GM04504 (cell line): Measurements from ENCODE around the gene C12orf60.

ENCODE experiments used
- DNase-seq: peaks from one replicate; pipeline ENCODE4 v3.0.0-alpha.2; 2012; ENCODE audit warnings: low read depth

C12orf60 gene

DNA sequence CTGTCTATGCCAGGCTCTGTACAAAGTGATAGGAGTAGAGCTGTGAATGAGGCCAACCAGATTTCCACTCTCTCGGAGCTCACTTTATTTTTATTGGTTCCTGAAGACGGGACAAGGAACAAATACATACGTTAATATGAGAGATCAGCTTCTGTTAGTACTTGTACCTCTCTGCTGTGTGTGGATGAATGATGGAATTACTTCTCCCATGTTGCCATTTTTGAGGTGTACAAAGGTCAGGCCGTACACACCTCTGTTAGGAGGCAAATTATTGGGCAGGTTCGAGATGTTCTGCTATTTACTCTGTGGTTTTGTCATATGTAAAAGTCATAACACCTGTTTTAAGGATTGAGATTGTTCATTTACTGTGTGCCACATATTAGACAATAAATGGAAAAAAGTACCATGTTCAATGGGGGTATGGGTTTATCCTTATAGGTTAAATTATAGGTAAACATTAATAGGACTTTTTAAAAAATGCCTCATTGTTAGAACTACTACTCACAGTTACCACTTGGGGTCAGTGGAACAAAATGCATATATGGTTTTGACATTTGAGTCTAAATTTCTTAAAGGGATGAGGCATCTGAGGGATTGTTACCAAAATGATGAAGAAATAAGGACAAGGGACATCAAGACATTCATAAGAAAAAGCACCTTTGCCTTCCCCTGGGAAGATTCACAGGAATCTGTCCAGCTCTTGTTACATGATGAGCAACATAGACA, 27.1 kb upstream of the C12orf60 start:
- DNase-seq, result no peak

DNA sequence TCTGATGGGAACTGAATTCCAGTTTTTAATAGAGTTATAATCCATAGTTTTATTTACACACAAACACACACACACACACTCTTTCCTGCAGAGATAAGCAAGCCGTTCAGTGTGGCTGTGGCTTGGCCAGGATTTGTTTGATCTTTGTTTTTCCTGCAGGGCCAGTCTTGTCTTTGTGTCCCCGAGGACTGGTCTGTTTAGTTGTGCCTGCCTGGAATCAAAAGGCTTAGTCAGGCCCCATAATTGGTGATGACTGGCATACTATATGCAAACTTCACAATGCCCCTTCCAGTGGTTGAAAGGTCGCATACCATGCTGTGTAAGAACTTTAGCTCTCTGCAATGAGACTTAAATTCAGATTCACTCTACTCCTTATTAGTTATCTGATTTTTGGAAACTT, 26.2 kb upstream of the C12orf60 start:
- DNase-seq, result no peak

- DNase-seq, result no peak
Measured at GRCh38 chr12:14779834-14780233, 23.6 kb upstream of the C12orf60 start.

GRCh38 chr12:14780859-14781258, 22.6 kb upstream of the C12orf60 start:
- no peak for DNase-seq

GRCh38 chr12:14781563-14781962, 21.9 kb upstream of the C12orf60 start:
- no peak for DNase-seq

DNA sequence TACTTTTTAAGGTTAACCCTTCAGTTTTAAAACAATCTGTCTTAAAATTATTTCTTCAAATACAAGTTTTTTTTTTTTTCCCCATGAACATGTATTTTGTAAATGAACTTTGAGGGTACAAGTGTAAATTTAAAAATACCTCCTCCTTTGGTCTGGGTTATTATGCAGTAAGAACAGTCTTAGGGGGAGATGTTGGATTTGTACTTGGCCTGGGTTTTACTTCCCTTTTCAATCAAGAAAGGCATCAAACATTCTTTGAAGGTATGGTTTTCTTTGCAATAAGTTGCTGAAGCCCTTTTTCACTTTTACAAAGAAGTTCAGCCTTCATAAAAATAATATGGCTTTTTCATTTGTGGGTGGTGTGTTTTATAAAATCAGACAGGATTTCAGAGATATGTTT, 20.7 kb upstream of the C12orf60 start:
- DNase-seq, result no peak

- DNase-seq, result no peak
Measured at GRCh38 chr12:14784471-14784870, 19.0 kb upstream of the C12orf60 start.

- DNase-seq, result no peak
Measured at GRCh38 chr12:14785568-14785967, 17.9 kb upstream of the C12orf60 start.

- no peak for DNase-seq
Measured at GRCh38 chr12:14795028-14795448, 8.4 kb upstream of the C12orf60 start.

DNA sequence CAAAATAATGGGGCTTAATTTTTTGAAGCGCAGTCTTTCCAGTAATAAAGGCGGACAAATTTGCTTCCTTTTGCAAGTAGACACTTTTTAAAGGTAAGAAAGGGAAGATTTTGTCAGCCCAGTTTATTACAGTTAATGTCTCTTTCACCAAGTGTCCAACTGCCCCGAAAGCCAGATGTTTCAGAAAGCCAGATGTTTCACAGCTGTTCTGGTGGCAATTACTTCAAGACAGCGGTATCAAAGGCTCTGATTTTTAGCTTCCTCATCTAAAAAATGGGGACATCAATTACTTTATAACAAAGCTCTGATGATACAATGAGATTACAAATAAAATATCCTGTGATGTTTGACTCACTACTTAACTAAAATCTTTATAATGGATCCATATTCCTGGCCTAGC, 1.2 kb upstream of the C12orf60 start:
- no peak for DNase-seq

GRCh38 chr12:14802721-14803010, 804 bp upstream of the C12orf60 start:
- DNase-seq, result no peak

DNA sequence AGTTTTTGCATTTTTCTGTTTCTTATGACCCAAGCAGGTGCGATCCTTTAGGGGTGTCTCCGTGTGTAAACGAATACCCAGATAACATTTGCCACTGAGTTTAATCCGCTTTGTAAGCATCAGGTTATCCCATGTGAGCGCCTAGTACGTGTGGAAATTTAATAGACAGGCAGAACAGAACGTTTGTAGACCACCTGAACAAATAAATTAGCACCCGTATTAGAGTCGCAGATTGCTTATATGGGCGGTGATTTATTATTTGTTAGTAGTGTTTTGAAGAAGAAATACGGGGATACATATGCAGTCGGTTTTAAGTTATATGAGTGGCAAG, 325 bp downstream of the C12orf60 start:
- no peak for DNase-seq

DNA sequence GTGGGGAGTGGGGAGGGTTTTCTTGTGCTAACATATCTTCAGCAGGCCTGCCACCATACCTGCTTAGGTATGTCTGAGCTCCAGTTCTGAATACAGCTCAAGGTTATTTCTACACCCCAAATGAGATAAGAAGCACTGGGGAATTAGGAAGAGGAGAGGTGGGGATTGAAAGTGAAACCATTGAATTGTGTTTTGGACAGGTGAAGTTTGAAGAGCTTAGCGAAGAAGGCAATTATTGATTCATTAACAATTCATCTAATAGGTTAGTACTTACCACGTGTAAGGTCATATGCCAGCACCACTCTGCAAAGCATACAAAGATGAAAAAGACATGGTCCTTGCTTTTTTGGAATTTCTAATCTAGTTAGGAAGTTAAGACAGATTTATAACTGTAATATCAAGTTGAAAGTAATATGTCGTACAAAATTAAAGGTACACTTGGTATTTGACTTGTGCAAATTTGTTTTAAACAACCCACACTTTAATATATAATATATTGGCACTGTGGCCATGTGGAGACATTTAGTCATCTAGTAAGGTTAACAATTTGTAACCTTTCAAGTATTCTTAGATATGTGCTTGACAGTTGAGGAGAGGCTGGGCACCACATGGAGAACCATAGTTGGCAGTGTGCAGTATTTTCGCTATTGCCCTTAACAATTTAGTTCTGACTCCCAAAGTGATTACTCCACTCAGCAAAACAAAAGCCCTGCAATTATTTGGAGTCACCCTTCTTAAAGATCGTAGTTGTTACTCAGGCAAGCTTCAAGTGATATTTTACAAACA, 6.9 kb downstream of the C12orf60 start:
- DNase-seq, result no peak

DNA sequence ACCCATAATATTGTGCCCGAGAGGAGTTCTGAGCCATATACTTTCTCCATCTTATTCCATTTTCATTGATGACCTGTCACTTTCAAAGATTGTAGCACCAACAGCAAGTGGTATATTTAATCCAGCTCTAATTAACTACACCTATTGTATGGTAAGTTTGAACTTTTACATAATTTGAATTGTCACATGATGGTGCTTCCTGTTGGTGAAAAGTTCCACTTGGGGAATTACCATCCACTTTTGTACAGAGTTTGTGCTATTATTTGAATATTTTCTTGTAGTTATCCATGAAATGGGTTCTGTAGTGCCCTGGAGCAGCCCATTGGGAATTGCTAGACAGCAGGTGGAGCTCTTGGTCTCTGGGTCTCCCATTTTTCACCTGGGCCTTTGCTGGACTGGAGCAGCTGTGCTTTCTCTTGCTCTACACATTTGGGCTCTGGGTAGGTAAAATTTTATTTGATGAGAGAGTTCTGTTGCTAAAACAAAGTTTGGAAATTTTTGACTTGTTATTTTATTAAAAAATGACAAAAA, 7.5 kb downstream of the C12orf60 start:
- DNase-seq, result no peak

DNA sequence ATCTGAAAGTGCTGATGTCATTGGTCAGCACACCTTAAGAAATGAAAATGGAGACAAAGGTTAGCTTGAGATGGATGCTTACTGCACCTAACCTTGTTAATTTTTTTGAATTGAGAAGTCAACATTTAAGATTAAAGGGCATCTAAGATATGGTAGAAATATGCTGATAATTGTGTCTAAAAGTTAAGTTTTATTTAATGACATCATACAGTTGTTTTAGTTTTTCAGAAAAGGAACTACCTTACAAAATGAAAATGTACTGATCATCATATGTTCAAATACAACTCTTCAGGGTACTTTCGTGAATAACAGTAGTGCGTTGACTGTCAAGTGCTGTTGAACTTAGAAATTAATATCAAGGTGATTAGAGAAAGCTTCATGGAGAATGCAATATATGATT, 8.0 kb downstream of the C12orf60 start:
- no peak for DNase-seq

DNA sequence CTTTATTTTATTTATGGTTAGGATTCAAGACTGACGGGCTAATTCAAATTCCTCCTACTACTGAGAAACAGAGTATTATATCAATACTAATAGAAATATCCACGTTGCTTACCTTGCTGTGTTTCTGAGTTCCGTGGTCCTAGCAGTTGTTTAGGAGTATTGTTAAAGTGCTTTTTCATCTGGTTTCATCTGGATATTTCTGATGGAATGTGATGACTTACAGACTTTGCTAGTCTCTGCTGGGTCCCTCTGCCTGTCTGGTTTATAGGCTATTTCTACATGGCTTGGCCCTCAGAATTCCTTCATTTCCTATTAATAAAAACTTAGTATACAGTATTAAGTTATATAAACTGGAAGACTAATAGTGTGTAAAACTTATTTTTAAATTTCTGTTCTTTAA, 10.5 kb downstream of the C12orf60 start, which contains the start of gene SMCO3:
Gene SMCO3 (minus strand): TSS at position 169 of the 400 bp plus-strand sequence. CDS start 7,502 bp downstream, outside the sequence.
- no peak for DNase-seq

DNA sequence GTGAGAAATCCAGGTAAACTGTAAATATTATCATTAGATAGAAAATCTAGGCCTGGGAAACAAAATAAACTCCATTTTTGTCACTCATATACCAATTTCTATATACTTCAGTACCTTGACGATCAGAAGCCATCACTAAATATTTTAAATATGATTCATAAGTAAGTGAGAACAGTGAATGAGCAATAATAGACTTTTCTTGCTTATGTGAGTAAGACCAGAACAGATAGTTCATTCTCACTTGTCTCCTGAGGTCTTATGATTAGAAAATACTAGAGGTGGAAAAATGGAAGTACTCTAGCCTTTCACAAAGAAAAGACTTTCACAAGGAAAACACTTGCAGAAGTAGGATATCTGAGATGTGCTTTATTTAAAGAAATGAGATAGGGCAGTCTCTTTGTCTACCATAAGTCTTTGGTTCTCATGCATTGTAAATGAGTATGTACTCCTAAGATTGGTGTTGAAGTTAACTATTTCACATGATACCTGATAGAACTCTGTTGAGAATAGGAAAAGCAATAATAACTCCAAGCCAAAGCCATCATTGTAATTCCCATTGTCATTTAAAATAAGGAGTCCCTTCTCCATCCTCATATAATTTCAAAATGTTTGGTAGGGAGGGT, 20.7 kb downstream of the C12orf60 start:
- no peak for DNase-seq

DNA sequence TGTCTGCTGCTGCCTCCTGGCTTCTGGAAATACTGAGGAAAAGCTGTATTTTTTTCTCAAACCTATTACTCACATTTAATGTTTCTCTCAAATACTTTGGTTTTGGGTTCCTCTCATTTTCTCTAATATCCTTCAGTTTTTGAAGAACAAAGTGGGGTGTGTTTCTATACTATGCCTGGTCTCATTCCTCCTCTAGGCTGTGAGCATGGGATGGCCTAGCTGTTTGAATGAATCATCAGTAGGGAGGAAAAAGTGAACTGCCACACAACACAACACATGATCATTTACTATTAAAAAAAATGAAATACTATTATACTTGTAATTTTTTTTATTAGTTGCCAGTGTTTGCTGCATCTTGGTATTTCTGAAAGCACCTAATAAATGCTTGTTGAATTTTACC, 21.8 kb downstream of the C12orf60 start:
- DNase-seq, result no peak

GRCh38 chr12:14826491-14826890, 23.0 kb downstream of the C12orf60 start:
- no peak for DNase-seq

DNA sequence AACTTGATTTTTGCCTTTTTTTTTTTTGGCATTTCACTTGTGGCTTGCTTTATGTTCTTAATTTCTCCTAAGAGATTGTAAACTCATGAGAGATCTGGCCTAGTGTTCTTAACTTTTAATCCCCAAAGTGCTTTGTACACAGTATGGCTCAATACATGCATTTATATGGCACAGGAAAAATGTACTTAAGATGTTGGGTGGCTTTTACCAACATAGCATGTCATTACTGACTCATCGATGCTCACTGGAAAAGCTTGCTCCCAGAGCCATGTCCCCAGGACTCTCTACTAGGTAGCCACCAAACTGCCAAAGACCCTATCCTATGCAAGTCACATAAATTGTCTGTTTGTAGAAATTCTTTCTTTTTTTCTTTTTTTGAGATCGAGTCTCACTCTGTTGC, 23.6 kb downstream of the C12orf60 start:
- DNase-seq, result no peak

- DNase-seq, result no peak
Measured at GRCh38 chr12:14828892-14829291, 25.4 kb downstream of the C12orf60 start.

GRCh38 chr12:14833336-14833735, 29.9 kb downstream of the C12orf60 start:
- no peak for DNase-seq

DNA sequence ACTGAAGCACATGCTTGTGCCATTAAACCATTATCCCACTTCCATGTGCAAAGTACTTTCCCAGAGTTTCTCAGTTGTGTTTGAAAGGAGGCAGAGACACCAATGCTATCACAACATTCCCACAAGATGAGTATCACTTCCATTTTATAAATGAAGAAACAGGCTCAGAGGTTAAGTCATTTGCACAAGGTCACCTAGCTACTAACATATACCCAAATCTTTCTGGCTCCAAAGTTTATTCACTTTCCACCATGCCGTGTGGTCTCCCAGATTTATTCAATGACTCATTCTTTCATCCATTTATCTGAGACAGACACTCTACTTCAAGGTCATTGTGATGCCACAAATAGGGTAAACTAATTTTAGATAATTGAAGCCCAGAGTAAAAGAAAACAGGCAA, 30.5 kb downstream of the C12orf60 start:
- no peak for DNase-seq
